IgD-negative memory B cell (primary cell): ENCODE results near the gene BOLL. TPM values are rescaled to one million over a fixed set of nuclear protein-coding genes. Genes with fewer than 3 reads are reported as not detected.
"Not testable (repeated sequence)": the region's sequence is repeated elsewhere in the genome, so short reads cannot be mapped to it uniquely, and the experiment has no call there.

Experiments
- H3K27ac Mint-ChIP-seq, 3 donors: one replicate each; pipeline ENCODE4 v1.8.0; 2020 to 2022; ENCODE audit warnings: mild to moderate bottlenecking in 3 of 3, mixed read lengths in 3 of 3, moderate library complexity in 1 of 3
- H3K27me3 Mint-ChIP-seq: one replicate; pipeline ENCODE4 v1.8.0; 2021; ENCODE audit warnings: mixed read lengths
- H3K36me3 Mint-ChIP-seq: one replicate; pipeline ENCODE4 v1.8.0; 2020; ENCODE audit warnings: mild to moderate bottlenecking, mixed read lengths
- H3K4me1 Mint-ChIP-seq, 3 donors: one replicate each; pipeline ENCODE4 v1.8.0; 2020 to 2022; ENCODE audit warnings: mixed read lengths in 3 of 3, mild to moderate bottlenecking in 1 of 3
- H3K4me3 Mint-ChIP-seq, 4 donors: one replicate each; pipeline ENCODE4 v1.8.0; 2020 to 2022; ENCODE audit warnings: mild to moderate bottlenecking in 4 of 4, mixed read lengths in 4 of 4, moderate library complexity in 3 of 4
- H3K9me3 Mint-ChIP-seq, 3 donors: one replicate each; pipeline ENCODE4 v1.8.0; 2020 to 2021; ENCODE audit warnings: mixed read lengths in 3 of 3, mild to moderate bottlenecking in 1 of 3
- polyA plus RNA-seq: library from polyadenylated mRNA; unstranded; fragments of 300-500 nt; fragmentation: Illumina TruSeq; gene quantifications from one replicate; pipeline ENCODE4 v1.2.3, GENCODE V29; 2021

Gene BOLL
- polyA plus RNA-seq, 1 donor from 2014 or later = not detected

DNA sequence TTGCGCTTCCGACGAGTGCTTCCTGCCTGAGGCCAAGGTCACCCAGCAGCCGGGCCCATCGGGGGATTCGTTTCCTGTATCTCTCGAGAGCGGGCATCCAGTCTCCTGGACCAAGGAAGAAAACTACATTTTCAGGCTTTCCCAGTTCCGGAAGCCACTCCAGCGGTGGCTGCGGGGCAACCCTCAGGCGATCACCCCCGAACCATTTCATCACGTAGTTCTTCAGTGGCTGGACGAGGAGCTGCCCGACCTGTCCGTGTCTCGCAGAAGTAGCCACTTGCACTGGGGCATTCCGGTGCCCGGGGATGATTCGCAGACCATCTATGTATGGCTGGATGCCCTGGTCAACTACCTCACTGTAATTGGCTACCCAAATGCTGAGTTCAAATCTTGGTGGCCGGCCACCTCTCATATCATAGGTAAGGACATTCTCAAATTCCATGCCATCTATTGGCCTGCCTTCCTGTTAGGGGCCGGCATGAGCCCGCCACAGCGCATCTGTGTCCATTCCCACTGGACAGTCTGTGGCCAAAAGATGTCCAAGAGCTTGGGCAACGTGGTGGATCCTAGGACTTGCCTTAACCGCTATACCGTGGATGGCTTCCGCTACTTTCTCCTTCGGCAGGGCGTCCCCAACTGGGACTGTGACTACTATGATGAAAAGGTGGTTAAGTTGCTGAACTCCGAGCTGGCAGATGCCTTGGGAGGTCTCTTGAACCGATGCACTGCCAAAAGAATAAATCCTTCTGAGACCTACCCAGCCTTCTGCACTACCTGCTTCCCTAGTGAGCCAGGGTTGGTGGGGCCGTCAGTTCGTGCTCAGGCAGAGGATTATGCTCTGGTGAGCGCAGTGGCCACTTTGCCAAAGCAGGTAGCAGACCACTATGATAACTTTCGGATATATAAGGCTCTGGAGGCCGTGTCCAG lies 78.9 kb downstream of the BOLL start:
- H3K27ac Mint-ChIP-seq = peak overlapping the region; percentile 85 to 91 (median 90)
- no peaks in the 10 kb centered on the region for H3K27me3 Mint-ChIP-seq
- peaks cover 0 to 3% (median 1%) of the 10 kb centered on the region in 3 donors for H3K9me3 Mint-ChIP-seq
- peak overlapping the region; percentile 88 to 98 (median 92) for H3K4me3 Mint-ChIP-seq
- H3K4me1 Mint-ChIP-seq = peaks cover 22 to 38% (median 36%) of the 10 kb centered on the region in 3 donors
- H3K36me3 Mint-ChIP-seq = no peaks in the 10 kb centered on the region

DNA sequence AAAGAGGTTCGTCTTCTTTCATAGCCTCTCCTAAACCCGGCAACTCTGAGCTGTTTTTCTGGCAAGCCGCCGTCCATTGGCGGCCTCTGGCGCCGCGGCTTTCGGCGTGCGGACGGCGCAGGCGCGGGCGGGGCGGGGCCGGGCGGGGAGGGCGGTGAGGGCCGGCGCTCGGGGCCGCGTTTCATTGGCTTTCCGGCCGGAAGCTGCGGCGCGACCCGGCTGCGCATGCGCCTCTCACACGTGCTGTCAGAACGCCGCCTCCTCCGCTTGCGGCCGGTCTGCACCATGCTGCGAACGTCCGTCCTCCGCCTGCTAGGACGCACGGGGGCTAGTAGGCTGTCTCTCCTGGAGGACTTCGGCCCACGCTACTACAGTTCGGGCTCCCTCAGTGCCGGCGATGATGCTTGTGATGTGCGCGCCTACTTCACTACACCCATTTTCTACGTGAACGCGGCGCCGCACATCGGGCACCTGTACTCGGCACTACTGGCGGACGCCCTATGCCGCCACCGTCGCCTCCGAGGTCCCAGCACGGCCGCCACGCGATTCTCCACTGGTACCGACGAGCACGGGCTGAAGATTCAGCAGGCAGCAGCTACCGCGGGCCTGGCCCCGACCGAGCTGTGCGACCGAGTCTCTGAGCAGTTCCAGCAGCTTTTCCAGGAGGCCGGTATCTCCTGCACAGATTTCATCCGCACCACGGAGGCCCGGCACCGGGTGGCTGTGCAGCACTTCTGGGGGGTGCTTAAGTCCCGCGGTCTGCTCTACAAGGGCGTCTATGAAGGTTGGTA lies 79.8 kb downstream of the BOLL start, which contains the start of gene MARS2:
Gene MARS2 (plus strand): TSS at position 249 of the 791 bp plus-strand sequence. CDS start 37 bp downstream, at position 286.
- H3K4me3 Mint-ChIP-seq = peak within 1 kb of the TSS; percentile 88 to 98 (median 92)
- H3K27ac Mint-ChIP-seq = peak within 1 kb of the TSS; percentile 85 to 92 (median 91)
- no peaks in the 10 kb centered on the region for H3K27me3 Mint-ChIP-seq
- peaks cover 0 to 3% (median 1%) of the 10 kb centered on the region in 3 donors for H3K9me3 Mint-ChIP-seq
- peaks cover 22 to 35% (median 34%) of the 10 kb centered on the region in 3 donors for H3K4me1 Mint-ChIP-seq
- H3K36me3 Mint-ChIP-seq = no peaks in the 10 kb centered on the region

DNA sequence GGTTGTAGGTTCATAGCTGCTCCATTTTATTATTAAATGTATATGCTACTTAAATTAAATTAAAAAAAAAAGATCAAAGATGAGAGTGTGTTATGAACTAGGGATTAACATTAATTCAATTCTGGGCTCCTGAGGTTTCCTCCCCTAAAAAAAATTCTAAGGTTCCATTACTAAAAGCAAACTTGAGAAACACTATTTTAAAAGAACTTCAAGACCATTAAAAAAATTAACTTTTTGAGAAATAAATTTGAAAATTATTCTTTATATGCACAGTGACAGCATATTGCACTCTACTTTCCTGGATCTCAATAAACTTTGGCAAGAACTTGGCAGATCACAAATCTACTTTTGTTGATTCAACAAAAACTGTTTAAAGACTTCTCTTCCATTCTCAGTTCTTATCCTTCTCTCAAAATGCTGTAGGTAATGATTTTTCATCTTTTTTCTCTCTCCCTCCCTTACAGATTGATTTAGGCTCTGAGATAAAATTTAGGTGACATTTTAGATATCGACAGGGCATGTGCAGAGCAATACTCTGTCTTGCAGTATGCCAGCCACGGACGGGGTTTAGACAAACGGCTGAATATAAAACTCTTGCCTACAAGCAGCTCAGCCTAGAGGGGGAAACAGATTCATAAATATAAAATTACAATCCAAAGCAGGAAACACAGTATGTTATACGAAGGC lies 80.5 kb downstream of the BOLL start:
- Mint-ChIP-seq H3K27ac (peak overlapping the region; percentile 85 to 92 (median 91)), H3K9me3 (peaks cover 1 to 3% (median 1%) of the 10 kb centered on the region in 3 donors), H3K36me3 (no peaks in the 10 kb centered on the region), H3K27me3 (no peaks in the 10 kb centered on the region), H3K4me3 (peak overlapping the region; percentile 88 to 98 (median 92)), H3K4me1 (peaks cover 22 to 29% (median 26%) of the 10 kb centered on the region in 3 donors)

DNA sequence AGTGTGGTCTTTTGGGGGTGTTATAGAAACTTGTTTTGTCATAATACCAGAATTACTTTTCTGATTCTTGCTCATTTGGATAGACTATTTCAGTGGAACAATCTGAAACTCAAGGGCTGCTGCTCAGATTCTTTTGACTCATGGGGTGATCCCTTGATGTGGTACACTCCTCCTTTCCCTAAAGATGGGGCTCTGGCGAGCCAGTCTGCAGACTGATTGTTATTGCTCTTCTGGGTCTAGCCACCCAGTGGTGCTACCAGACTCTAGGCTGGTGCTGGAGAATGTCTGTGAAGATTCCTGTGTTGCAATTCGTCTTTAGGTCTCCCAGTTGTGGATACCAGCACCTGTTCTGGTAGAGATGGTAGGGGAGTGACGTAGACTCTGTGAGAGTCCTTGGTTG lies 84.2 kb downstream of the BOLL start:
- Mint-ChIP-seq H3K4me3 (peak overlapping the region in 1 of 4 donors; percentile 10), H3K4me1 (peaks cover 4 to 12% (median 5%) of the 10 kb centered on the region in 3 donors), H3K27me3 (no peaks in the 10 kb centered on the region), H3K36me3 (peaks cover 4% of the 10 kb centered on the region), H3K9me3 (peaks cover 1 to 3% (median 3%) of the 10 kb centered on the region in 3 donors), H3K27ac (no peak overlapping the region)

DNA sequence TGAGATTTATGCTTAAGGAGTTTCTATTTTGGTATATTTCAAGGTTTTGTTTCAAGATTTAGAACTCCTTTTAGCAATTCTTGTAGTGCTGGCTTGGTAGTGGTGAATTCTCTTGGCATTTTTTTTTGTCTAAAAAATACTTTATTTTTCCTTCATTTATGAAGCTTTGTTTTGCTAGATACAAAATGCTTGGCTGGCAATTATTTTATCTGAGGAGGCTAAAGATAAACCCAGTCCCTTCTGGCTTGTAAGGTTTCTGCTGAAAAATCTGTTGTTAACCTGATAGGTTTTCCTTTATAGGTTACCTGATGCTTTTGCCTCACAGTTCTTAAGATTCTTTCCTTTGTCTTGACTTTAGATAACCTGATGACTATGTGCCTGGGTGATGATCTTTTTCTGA lies 85.4 kb downstream of the BOLL start:
- not testable (repeated sequence) for H3K4me3 Mint-ChIP-seq, H3K9me3 Mint-ChIP-seq, H3K27ac Mint-ChIP-seq, H3K27me3 Mint-ChIP-seq, H3K36me3 Mint-ChIP-seq, H3K4me1 Mint-ChIP-seq

DNA sequence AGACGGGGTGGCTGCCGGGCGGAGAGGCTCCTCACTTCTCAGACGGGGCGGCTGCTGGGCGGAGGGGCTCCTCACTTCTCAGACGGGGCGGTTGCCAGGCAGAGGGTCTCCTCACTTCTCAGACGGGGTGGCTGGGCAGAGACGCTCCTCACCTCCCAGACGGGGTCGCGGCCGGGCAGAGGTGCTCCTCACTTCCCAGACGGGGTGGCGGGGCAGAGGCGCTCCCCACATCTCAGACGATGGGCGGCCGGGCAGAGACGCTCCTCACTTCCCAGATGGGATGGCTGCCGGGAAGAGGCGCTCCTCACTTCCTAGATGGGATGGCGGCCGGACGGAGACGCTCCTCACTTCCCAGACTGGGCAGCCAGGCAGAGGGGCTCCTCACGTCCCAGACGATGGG lies 88.5 kb downstream of the BOLL start:
- H3K4me1 Mint-ChIP-seq, H3K36me3 Mint-ChIP-seq, H3K27me3 Mint-ChIP-seq, H3K27ac Mint-ChIP-seq, H3K9me3 Mint-ChIP-seq, H3K4me3 Mint-ChIP-seq: not testable (repeated sequence)

DNA sequence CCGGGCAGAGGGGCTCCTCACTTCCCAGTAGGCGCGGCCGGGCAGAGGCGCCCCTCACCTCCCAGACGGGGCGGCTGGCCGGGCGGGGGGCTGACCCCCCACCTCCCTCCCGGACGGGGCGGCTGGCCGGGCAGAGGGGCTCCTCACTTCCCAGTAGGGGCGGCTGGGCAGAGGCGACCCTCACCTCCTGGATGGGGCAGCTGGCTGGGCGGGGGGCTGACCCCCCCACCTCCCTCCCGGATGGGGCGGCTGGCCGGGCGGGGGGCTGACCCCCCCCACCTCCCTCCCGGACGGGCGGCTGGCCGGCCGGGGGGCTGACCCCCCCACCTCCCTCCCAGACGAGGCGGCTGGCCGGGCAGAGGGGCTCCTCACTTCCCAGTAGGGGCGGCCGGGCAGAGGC lies 89.1 kb downstream of the BOLL start:
- H3K9me3 Mint-ChIP-seq = not testable (repeated sequence)

DNA sequence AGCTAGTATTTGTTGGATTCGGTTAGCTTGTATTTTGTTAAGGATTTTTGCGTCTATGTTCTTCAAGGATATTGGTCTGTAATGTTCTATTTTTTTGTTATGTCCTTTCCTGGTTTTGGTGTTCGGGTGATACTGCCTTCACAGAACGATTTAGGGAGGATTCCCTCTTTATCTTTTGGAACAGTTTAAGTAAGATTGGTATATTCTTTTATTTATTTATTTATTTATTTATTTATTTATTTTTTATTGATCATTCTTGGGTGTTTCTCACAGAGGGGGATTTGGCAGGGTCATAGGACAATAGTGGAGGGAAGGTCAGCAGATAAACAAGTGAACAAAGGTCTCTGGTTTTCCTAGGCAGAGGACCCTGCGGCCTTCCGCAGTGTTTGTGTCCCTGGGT lies 89.9 kb downstream of the BOLL start:
- not testable (repeated sequence) for H3K27ac Mint-ChIP-seq

More for the DNA sequence above, 89.1 kb downstream of the BOLL start:
- not testable (repeated sequence) for H3K4me3 Mint-ChIP-seq, H3K27ac Mint-ChIP-seq, H3K27me3 Mint-ChIP-seq, H3K36me3 Mint-ChIP-seq, H3K4me1 Mint-ChIP-seq

DNA sequence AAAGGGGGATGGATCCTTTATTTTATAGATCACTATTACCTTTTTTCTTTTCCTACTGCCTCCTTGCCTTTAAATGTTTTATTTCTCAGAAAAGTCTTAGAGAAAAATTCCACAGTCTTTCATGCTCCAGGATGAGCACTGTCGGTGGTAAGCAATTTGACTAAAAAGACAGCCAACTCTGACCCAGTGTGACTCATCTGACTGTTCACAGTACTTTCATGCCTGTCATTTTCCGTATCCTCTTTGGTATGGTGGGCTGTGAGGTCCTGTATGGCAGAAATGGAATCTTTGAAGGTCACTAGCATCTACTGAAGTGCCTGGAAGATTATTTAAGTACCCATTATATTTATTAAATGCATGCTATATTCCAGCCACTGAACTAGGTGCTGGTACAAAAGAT lies 107.6 kb downstream of the BOLL start:
- Mint-ChIP-seq H3K4me1 (no peaks in the 10 kb centered on the region), H3K9me3 (no peaks in the 10 kb centered on the region), H3K27ac (no peak overlapping the region), H3K27me3 (peaks cover 17% of the 10 kb centered on the region), H3K4me3 (no peak overlapping the region), H3K36me3 (no peaks in the 10 kb centered on the region)

More for the DNA sequence above, 89.9 kb downstream of the BOLL start:
- not testable (repeated sequence) for H3K4me1 Mint-ChIP-seq, H3K27me3 Mint-ChIP-seq, H3K4me3 Mint-ChIP-seq, H3K9me3 Mint-ChIP-seq, H3K36me3 Mint-ChIP-seq

DNA sequence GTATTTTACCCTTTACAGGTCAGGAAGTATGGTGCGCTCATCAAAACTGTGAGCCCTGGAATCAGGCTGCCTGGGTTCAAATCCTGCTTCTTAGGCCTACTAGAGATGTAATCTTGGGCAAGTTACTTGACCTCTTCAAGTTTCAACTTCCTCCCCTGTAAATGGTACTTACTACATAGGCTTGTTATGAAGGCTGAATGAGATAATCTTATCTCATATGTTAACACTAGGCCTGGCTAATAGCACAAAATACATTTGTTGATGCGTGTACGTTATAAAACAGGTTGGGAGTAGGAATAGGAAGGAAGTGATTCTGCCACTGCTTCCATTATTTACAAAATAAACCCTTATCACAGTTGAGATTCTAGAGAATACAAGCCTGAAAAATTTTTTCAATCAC lies 108.1 kb downstream of the BOLL start:
- H3K27ac Mint-ChIP-seq = no peak overlapping the region
- H3K4me1 Mint-ChIP-seq = no peaks in the 10 kb centered on the region
- no peak overlapping the region for H3K4me3 Mint-ChIP-seq
- no peaks in the 10 kb centered on the region for H3K36me3 Mint-ChIP-seq
- H3K9me3 Mint-ChIP-seq = no peaks in the 10 kb centered on the region
- peaks cover 18% of the 10 kb centered on the region for H3K27me3 Mint-ChIP-seq

Other genes with a start within 250 kb of the BOLL start
- gene RFTN2, start 109.7 kb downstream of the BOLL start, polyA plus RNA-seq = not detected
- gene MARS2, start 80.0 kb downstream of the BOLL start, polyA plus RNA-seq = 6.8 TPM
- gene PLCL1, start 19.3 kb upstream of the BOLL start, polyA plus RNA-seq = 0.23 TPM